RWPE2 (cell line): Measurements from ENCODE around the gene RGS12.

Experiments
- ATAC-seq: fragments of 200-7000 bp; cut with Tn5 transposase; 3 replicates; pipeline ENCODE4 v1.9.1; 2021; ENCODE audit warnings: low read depth
- DNase-seq: peaks from one replicate; pipeline ENCODE4 v3.0.0-alpha.2; 2020; ENCODE audit warnings: low spot score
- H3K27ac ChIP-seq: fragments of 450-650 bp; 2 replicates; pipeline ENCODE4 v1.5.1; 2017; ENCODE audit warnings: mild to moderate bottlenecking; ENCODE audit not compliant: poor library complexity, severe bottlenecking
- H3K27me3 ChIP-seq: fragments of 250-450 bp; sonication (Bioruptor Pico); 2 replicates; pipeline ENCODE4 v1.5.1; 2021; ENCODE audit warnings: mild to moderate bottlenecking, moderate library complexity; ENCODE audit not compliant: insufficient read depth, poor library complexity, severe bottlenecking
- H3K36me3 ChIP-seq: fragments of 250-450 bp; sonication (Bioruptor Pico); 2 replicates; pipeline ENCODE4 v1.5.1; 2020; ENCODE audit warnings: low read depth, mild to moderate bottlenecking, moderate library complexity
- H3K4me1 ChIP-seq: fragments of 250-450 bp; sonication (Bioruptor Pico); 2 replicates; pipeline ENCODE4 v1.5.1; 2021; ENCODE audit warnings: mild to moderate bottlenecking, moderate library complexity; ENCODE audit not compliant: insufficient read depth, poor library complexity, severe bottlenecking
- H3K4me3 ChIP-seq: fragments of 250-450 bp; sonication (Bioruptor Pico); 2 replicates; pipeline ENCODE4 v1.5.1; 2021; ENCODE audit warnings: mild to moderate bottlenecking, moderate library complexity; ENCODE audit not compliant: severe bottlenecking
- H3K9me3 ChIP-seq: fragments of 250-450 bp; sonication (Bioruptor Pico); 2 replicates; pipeline ENCODE4 v1.5.1; 2021; ENCODE audit warnings: mild to moderate bottlenecking, moderate library complexity; ENCODE audit not compliant: severe bottlenecking
- CTCF ChIP-seq: fragments of 450-650 bp; IDR thresholded peaks from one replicate; pipeline ENCODE4 v1.5.1; 2017; ENCODE audit warnings: mild to moderate bottlenecking, moderate library complexity; ENCODE audit not compliant: poor library complexity, severe bottlenecking

RGS12 gene

GRCh38 chr4:3248811-3249661, 43.8 kb upstream of the RGS12 start, which contains the start of gene MSANTD1:
TSS of gene MSANTD1 (plus strand) at chr4:3249159. CDS start at chr4:3249223, 64 bp downstream.
- Histone ChIP-seq H3K36me3 (no peaks in the 10 kb centered on the region), H3K4me3 (no peak within 1 kb of the TSS), H3K4me1 (no peaks in the 10 kb centered on the region), H3K9me3 (no peaks in the 10 kb centered on the region), H3K27me3 (no peaks in the 10 kb centered on the region), H3K27ac (no peak within 1 kb of the TSS)
- DNase-seq (peak; percentile 59), ATAC-seq (no peak)
- no peak for TF ChIP-seq CTCF

GRCh38 chr4:3249711-3250437, 42.9 kb upstream of the RGS12 start:
- ATAC-seq, result no peak

GRCh38 chr4:3250438-3250955, 42.3 kb upstream of the RGS12 start:
- no peak for TF ChIP-seq CTCF
- peak; percentile 17; the same call in 1 of the 3 replicates for ATAC-seq
- DNase-seq, result peak; percentile 34
- no peaks in the 10 kb centered on the region for H3K9me3 ChIP-seq
- no peak overlapping the region for H3K4me3 ChIP-seq
- H3K27ac ChIP-seq, result no peak overlapping the region
- H3K36me3 ChIP-seq, result no peaks in the 10 kb centered on the region
- H3K4me1 ChIP-seq, result no peaks in the 10 kb centered on the region
- H3K27me3 ChIP-seq, result no peaks in the 10 kb centered on the region

More at GRCh38 chr4:3249711-3250437, 42.9 kb upstream of the RGS12 start:
- H3K4me3 ChIP-seq, result no peak overlapping the region
- TF ChIP-seq CTCF, result no peak
- DNase-seq, result peak; percentile 59
- H3K27ac ChIP-seq, result no peak overlapping the region
- no peaks in the 10 kb centered on the region for H3K27me3 ChIP-seq
- no peaks in the 10 kb centered on the region for H3K4me1 ChIP-seq
- no peaks in the 10 kb centered on the region for H3K9me3 ChIP-seq
- no peaks in the 10 kb centered on the region for H3K36me3 ChIP-seq

GRCh38 chr4:3250956-3251690, 41.7 kb upstream of the RGS12 start:
- TF ChIP-seq CTCF, result no peak
- H3K4me3 ChIP-seq, result no peak overlapping the region
- H3K27me3 ChIP-seq, result no peaks in the 10 kb centered on the region
- no peak overlapping the region for H3K27ac ChIP-seq
- no peaks in the 10 kb centered on the region for H3K4me1 ChIP-seq
- no peaks in the 10 kb centered on the region for H3K9me3 ChIP-seq
- H3K36me3 ChIP-seq, result no peaks in the 10 kb centered on the region
- no peak for ATAC-seq
- peak; percentile 56 for DNase-seq
